GM18861 (cell line): ENCODE data around the gene HOXC4.

Experiments used
- ATAC-seq: cut with Tn5 transposase; IDR thresholded peaks from one replicate; pipeline ENCODE4 v1.9.1; 2021; ENCODE audit not compliant: unreplicated experiment

The HOXC4 gene

GRCh38 chr12:54027442-54027786 is 26.2 kb upstream of the HOXC4 start:
- no peak for ATAC-seq

- ATAC-seq, result no peak
These were observed 25.1 kb upstream of the HOXC4 start, which contains the start of gene HOXC6 for GRCh38 chr12:54028314-54029201. Gene HOXC6, plus strand, starts transcription at chr12:54028440. Its CDS starts 82 bp downstream, at chr12:54028522.

GRCh38 chr12:54029529-54030441 is 23.9 kb upstream of the HOXC4 start:
- ATAC-seq, result no peak

- no peak for ATAC-seq
These were observed 23.2 kb upstream of the HOXC4 start for GRCh38 chr12:54030442-54030801.

GRCh38 chr12:54030889-54031471 is 22.7 kb upstream of the HOXC4 start:
- ATAC-seq, result no peak

- ATAC-seq, result no peak
These were observed 22.2 kb upstream of the HOXC4 start for GRCh38 chr12:54031480-54031879.

- no peak for ATAC-seq
These were observed 21.5 kb upstream of the HOXC4 start for GRCh38 chr12:54032086-54032619.

- ATAC-seq, result no peak
These were observed 21.0 kb upstream of the HOXC4 start, which contains the start of gene HOXC5 for GRCh38 chr12:54032627-54033100. Gene HOXC5, plus strand, starts transcription at chr12:54033050. Its CDS starts 73 bp downstream, at chr12:54033123.

- no peak for ATAC-seq
These were observed 20.3 kb upstream of the HOXC4 start for GRCh38 chr12:54033106-54033979.

GRCh38 chr12:54033980-54034784 is 19.5 kb upstream of the HOXC4 start:
- ATAC-seq, result no peak

- no peak for ATAC-seq
These were observed 18.8 kb upstream of the HOXC4 start for GRCh38 chr12:54034785-54035310.

GRCh38 chr12:54035568-54036264 is 17.9 kb upstream of the HOXC4 start:
- ATAC-seq, result no peak

GRCh38 chr12:54036620-54037359 is 16.8 kb upstream of the HOXC4 start:
- ATAC-seq, result peak; percentile 57

GRCh38 chr12:54037360-54038283 is 16.0 kb upstream of the HOXC4 start:
- no peak for ATAC-seq

GRCh38 chr12:54038284-54038870 is 15.3 kb upstream of the HOXC4 start:
- ATAC-seq, result no peak

- no peak for ATAC-seq
These were observed 14.7 kb upstream of the HOXC4 start for GRCh38 chr12:54038871-54039414.
